Ectodermal cell (in vitro differentiated cells): ENCODE results near the gene UCP3.

Experiments used
- H3K27ac ChIP-seq: 2 replicates; pipeline ENCODE4 v1.7.0; 2013; ENCODE audit warnings: mild to moderate bottlenecking, low read depth, low read length; ENCODE audit not compliant: insufficient read depth, poor library complexity, severe bottlenecking
- H3K27me3 ChIP-seq: 2 replicates; pipeline ENCODE4 v1.7.0; 2013; ENCODE audit warnings: mild to moderate bottlenecking, low read length; ENCODE audit not compliant: insufficient read depth, control insufficient read depth, poor library complexity, severe bottlenecking
- H3K36me3 ChIP-seq: one replicate; pipeline ENCODE4 v1.7.0; 2013; ENCODE audit warnings: low read length; ENCODE audit not compliant: control insufficient read depth, insufficient read depth
- H3K4me1 ChIP-seq: one replicate; pipeline ENCODE4 v1.7.0; 2013; ENCODE audit warnings: low read length; ENCODE audit not compliant: control insufficient read depth, insufficient read depth
- H3K4me3 ChIP-seq: 2 replicates; pipeline ENCODE4 v1.7.0; 2013; ENCODE audit warnings: low read depth, low read length, control low read depth; ENCODE audit not compliant: insufficient read depth
- H3K9me3 ChIP-seq: 2 replicates; pipeline ENCODE4 v1.7.0; 2013; ENCODE audit warnings: mild to moderate bottlenecking, low read length, moderate library complexity; ENCODE audit not compliant: control insufficient read depth
- WGBS, 2 experiments: methylation state at CpG; one replicate each; pipeline ENCODE4 v1.1.7; 2013; ENCODE audit warnings: missing lambda C conversion rate in 2 of 2; 5-methylcytosine and 5-hydroxymethylcytosine counted together

Gene UCP3

DNA sequence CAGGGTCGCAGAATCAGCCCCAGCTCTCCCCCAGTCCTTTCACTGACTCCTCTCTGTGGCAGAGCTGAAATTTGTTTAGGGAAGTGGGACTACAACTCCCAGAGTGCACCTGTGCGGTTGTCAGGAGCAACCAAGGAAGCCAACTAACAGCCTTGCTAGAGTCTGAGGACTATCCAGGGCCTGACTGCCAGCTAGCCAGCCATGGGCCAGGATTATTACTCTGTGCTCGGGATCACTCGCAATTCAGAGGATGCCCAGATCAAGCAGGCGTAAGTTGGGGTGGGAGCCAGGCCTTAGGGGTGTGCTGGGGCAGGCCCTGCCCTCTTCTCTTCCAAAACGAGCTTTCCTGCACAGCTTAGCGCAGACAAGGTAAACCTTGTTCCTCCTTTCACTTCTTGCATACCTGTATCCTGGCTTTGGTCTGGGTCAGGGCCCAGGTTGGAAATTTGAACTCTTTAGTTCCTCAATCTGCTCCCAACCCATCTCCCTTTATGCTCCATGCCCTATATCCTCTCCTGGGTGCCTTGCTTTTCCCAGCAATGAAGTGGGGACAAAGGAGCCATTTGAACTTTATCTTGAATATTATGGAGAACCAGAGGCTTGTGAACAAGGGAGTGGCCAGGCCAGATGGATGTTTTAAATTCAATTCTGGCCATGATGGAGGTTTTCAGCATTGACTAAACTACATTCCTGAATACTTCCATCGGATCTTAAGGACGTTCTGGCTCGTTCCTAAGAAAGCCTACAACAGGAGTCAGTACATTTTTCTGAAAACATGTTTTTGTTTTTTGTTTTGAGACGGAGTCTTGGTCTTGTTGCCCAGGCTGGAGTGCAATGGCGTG, 57.8 kb downstream of the UCP3 start, which contains the start of gene DNAJB13:
DNAJB13 (plus strand) TSS at position 158 of the 842 bp plus-strand sequence; CDS start at position 202, 44 bp downstream.
- Histone ChIP-seq H3K36me3 (no peaks in the 10 kb centered on the region), H3K9me3 (no peaks in the 10 kb centered on the region), H3K27ac (no peak within 1 kb of the TSS), H3K27me3 (no peaks in the 10 kb centered on the region), H3K4me3 (no peak within 1 kb of the TSS), H3K4me1 (no peaks in the 10 kb centered on the region)
- 71 to 73% methylated on average over 12 of the region's 12 CpGs for WGBS, 2 experiments
